Astrocyte of the spinal cord (primary cell): Measurements from ENCODE around the gene UPK1B.
A peak's percentile ranks its signal among the peaks of the same experiment; 100 is the strongest.

Experiments
- DNase-seq: peaks from one replicate; pipeline ENCODE4 v3.0.0; 2011; ENCODE audit warnings: low read depth, low spot score
- H3K4me3 ChIP-seq: 2 replicates; pipeline ENCODE4 v1.5.1; 2011; ENCODE audit warnings: low read depth, mild to moderate bottlenecking, low read length, moderate library complexity
- CTCF ChIP-seq: IDR thresholded peaks from 2 replicates; pipeline ENCODE4 v1.5.1; 2012; ENCODE audit warnings: low read depth, mild to moderate bottlenecking, low read length, inconsistent platforms
- in situ Hi-C: cut with HindIII; loops from 2 replicates; pipeline ENCODE4 v1.10.0; 2017; ENCODE audit warnings: low sequenced_read_pairs

Gene UPK1B

GRCh38 chr3:119145500-119146167, 27.8 kb upstream of the UPK1B start, which contains the start of gene TEX55:
TEX55 (plus strand) TSS chr3:119146165; CDS start chr3:119146190, 25 bp downstream.
- peak; percentile 78 for TF ChIP-seq CTCF
- DNase-seq: peak; percentile 23
- in situ Hi-C loops: no loop called here
- H3K4me3 ChIP-seq: no peak within 1 kb of the TSS

DNA sequence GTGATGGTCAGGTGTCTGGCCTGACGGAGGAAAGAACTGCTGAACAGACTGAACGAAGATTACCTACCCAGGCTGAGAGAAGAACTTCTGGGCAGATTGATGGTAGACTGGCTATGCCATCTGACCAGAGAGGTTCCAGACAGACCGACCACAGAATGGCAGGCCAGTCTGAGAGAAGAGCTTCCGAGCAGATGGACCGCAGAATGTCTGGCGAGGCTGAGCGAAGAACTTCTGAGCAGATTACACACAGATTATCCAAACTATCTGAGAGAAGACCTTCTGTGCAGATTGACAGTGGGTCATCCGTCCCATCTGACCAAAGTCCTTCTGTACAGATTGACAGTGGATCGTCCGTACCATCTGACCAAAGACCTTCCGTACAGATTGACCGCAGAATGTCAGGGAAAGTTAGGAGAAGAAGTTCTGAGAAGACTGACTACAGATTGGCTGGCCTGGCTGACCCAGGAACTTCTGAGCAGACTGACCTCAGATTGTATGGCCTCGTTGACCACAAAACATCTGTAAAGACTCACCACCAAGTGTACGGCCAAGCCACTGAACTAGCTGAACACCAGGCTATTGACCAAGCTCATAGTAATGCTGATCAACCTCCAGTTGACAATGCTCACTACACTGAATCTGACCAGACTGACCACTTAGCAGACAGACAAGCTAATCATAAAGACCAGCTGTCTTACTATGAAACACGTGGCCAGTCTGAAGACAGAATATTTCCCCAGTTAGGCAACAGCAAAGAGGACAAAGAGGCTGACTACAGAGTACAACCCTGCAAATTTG, 26.6 kb upstream of the UPK1B start:
- in situ Hi-C loops: no loop called here
- TF ChIP-seq CTCF: no peak
- no peak for DNase-seq
- H3K4me3 ChIP-seq: no peak overlapping the region

- no peak for TF ChIP-seq CTCF
- no peak for DNase-seq
- in situ Hi-C loops: no loop called here
- no peak overlapping the region for H3K4me3 ChIP-seq
Measured at GRCh38 chr3:119147494-119147893, 25.9 kb upstream of the UPK1B start.

DNA sequence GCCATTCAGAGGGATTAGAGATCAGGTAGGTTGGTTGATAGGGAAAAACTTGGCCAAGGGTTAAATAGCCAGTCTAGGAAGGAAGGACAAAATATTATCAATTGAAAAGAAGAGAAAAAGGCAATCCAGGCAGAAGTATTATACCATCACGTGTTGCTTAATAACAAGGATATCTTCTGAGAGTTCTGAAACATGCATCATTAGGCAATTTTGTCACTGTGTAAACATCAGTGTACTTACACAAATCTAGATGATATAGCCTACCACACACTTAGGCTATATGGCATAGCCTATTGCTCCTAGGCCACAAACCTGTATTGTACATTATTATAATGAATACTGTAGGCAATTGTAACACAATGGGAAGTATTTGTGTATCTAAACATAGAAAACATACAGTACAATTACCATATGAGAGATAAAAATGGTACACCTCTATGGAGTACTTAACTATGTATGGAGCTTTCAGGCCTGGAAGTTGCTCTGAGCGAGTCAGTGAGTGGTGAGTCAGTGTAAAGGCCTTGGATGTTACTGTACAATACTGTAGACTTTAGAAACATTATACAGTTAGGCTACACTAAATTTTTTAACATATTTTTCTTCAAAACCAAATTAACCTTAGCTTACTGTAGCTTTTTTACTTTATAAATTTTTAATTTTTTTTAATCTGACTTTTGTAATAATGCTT, 24.8 kb upstream of the UPK1B start:
- in situ Hi-C loops: no loop called here
- no peak overlapping the region for H3K4me3 ChIP-seq
- DNase-seq: peak; percentile 17
- TF ChIP-seq CTCF: no peak

GRCh38 chr3:119149484-119149883, 23.9 kb upstream of the UPK1B start:
- H3K4me3 ChIP-seq: no peak overlapping the region
- TF ChIP-seq CTCF: no peak
- in situ Hi-C loops: no loop called here
- DNase-seq: peak; percentile 37

GRCh38 chr3:119156868-119157267, 16.5 kb upstream of the UPK1B start:
- no peak for DNase-seq
- TF ChIP-seq CTCF: no peak
- no peak overlapping the region for H3K4me3 ChIP-seq
- in situ Hi-C loops: no loop called here
